RWPE2 (cell line): ENCODE results near the gene TP53I3.

Experiments
- ATAC-seq: fragments of 200-7000 bp; cut with Tn5 transposase; 3 replicates; pipeline ENCODE4 v1.9.1; 2021; ENCODE audit warnings: low read depth
- DNase-seq: peaks from one replicate; pipeline ENCODE4 v3.0.0-alpha.2; 2020; ENCODE audit warnings: low spot score
- H3K27ac ChIP-seq: fragments of 450-650 bp; 2 replicates; pipeline ENCODE4 v1.5.1; 2017; ENCODE audit warnings: mild to moderate bottlenecking; ENCODE audit not compliant: poor library complexity, severe bottlenecking
- H3K27me3 ChIP-seq: fragments of 250-450 bp; sonication (Bioruptor Pico); 2 replicates; pipeline ENCODE4 v1.5.1; 2021; ENCODE audit warnings: mild to moderate bottlenecking, moderate library complexity; ENCODE audit not compliant: insufficient read depth, poor library complexity, severe bottlenecking
- H3K36me3 ChIP-seq: fragments of 250-450 bp; sonication (Bioruptor Pico); 2 replicates; pipeline ENCODE4 v1.5.1; 2020; ENCODE audit warnings: low read depth, mild to moderate bottlenecking, moderate library complexity
- H3K4me1 ChIP-seq: fragments of 250-450 bp; sonication (Bioruptor Pico); 2 replicates; pipeline ENCODE4 v1.5.1; 2021; ENCODE audit warnings: mild to moderate bottlenecking, moderate library complexity; ENCODE audit not compliant: insufficient read depth, poor library complexity, severe bottlenecking
- H3K4me3 ChIP-seq: fragments of 250-450 bp; sonication (Bioruptor Pico); 2 replicates; pipeline ENCODE4 v1.5.1; 2021; ENCODE audit warnings: mild to moderate bottlenecking, moderate library complexity; ENCODE audit not compliant: severe bottlenecking
- H3K9me3 ChIP-seq: fragments of 250-450 bp; sonication (Bioruptor Pico); 2 replicates; pipeline ENCODE4 v1.5.1; 2021; ENCODE audit warnings: mild to moderate bottlenecking, moderate library complexity; ENCODE audit not compliant: severe bottlenecking
- TF ChIP-seq, protein P1 (sequence below): fragments of 450-650 bp; IDR thresholded peaks from one replicate; pipeline ENCODE4 v1.5.1; 2017; ENCODE audit warnings: mild to moderate bottlenecking, moderate library complexity; ENCODE audit not compliant: poor library complexity, severe bottlenecking

The TP53I3 gene

DNA sequence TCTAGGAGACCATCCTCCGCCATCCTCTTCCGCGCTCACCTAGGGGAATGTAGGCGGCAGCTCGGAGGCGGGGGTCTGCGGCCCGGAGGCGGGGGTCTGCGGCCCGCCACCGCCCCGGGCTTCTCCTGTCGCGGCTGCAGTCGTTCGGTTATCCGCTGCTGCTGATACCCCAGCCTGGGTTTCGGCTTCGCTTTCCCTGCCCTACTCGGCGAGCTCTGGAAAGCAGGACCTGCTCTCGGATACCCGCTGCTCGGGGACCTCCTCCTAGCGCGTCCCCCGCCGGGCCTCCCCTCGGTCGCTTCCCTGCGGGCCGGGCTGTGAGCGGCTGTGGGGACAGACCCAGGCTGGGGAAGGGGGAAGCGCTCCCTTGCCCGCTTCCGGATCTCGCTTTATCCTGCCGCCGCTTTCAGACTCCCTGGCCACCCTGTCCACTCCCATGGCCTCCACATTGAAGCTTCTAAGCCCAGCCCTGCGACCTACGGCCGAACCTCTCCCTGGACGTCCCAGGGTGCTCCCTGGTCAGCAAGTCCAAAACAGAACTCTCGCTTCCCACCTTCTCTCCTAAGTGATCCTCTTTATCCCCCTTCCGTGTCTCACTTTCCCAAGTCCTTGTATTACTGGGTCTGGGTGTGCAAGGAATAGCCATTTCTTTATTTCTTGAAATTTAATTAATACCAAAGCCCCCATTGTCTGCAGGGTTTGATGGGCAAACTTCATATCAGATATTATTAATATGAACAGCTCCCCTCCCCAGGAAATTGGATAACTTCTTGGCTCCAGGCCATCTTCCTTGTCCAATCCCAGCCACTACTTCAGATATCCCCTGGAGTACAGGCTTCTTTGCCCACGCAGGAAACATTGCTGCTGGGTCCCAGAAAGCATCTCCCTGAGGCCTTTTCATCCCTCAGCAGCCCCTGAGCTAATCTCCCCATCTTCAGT, 34.3 kb downstream of the TP53I3 start:
- peaks cover 7% of the 10 kb centered on the region for H3K4me1 ChIP-seq

DNA sequence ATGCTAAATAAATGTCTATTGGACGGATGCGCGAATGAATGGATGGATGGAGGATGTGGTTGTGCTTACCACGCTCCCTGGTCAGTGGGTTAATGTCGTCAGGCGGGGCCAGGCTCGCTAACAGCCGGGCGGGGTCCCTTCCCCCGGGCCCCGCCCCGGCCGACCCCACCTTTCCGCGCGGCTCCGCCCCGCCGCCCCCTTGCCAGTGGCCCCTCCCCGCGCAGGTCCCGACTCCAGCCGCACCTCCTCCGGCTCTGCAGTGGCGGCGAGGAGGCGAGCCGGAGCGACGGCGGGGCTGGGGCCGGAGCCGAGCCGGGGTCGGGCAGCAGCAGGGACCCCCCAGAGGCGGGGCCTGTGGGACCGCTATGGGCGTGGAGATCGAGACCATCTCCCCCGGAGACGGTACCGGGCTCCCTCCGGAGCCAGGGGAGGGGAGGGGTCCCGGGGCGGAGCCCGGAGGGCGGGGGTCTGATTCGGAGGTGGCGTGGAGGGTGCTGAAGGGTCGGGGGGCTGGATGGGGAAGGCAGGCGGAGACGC, 35.1 kb downstream of the TP53I3 start, which contains the start of gene FKBP1B:
TSS of gene FKBP1B (plus strand) at position 257 of the 537 bp plus-strand sequence. CDS start at position 366, 109 bp downstream.
- ATAC-seq (peak; percentile 51), DNase-seq (peak; percentile 81)
- Histone ChIP-seq H3K27ac (peak within 1 kb of the TSS; percentile 19), H3K9me3 (no peaks in the 10 kb centered on the region), H3K4me1 (peaks cover 7% of the 10 kb centered on the region), H3K27me3 (no peaks in the 10 kb centered on the region), H3K4me3 (peak within 1 kb of the TSS; percentile 48), H3K36me3 (no peaks in the 10 kb centered on the region)
- TF ChIP-seq, protein P1, sequence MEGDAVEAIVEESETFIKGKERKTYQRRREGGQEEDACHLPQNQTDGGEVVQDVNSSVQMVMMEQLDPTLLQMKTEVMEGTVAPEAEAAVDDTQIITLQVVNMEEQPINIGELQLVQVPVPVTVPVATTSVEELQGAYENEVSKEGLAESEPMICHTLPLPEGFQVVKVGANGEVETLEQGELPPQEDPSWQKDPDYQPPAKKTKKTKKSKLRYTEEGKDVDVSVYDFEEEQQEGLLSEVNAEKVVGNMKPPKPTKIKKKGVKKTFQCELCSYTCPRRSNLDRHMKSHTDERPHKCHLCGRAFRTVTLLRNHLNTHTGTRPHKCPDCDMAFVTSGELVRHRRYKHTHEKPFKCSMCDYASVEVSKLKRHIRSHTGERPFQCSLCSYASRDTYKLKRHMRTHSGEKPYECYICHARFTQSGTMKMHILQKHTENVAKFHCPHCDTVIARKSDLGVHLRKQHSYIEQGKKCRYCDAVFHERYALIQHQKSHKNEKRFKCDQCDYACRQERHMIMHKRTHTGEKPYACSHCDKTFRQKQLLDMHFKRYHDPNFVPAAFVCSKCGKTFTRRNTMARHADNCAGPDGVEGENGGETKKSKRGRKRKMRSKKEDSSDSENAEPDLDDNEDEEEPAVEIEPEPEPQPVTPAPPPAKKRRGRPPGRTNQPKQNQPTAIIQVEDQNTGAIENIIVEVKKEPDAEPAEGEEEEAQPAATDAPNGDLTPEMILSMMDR, result no peak

More for the DNA sequence above, 34.3 kb downstream of the TP53I3 start:
- H3K27me3 ChIP-seq, result no peaks in the 10 kb centered on the region
- DNase-seq (no peak), ATAC-seq (no peak)
- TF ChIP-seq, protein P1, result no peak
- H3K9me3 ChIP-seq, result no peaks in the 10 kb centered on the region
- peak overlapping the region; percentile 19 for H3K27ac ChIP-seq
- no peaks in the 10 kb centered on the region for H3K36me3 ChIP-seq
- peak overlapping the region; percentile 48 for H3K4me3 ChIP-seq

DNA sequence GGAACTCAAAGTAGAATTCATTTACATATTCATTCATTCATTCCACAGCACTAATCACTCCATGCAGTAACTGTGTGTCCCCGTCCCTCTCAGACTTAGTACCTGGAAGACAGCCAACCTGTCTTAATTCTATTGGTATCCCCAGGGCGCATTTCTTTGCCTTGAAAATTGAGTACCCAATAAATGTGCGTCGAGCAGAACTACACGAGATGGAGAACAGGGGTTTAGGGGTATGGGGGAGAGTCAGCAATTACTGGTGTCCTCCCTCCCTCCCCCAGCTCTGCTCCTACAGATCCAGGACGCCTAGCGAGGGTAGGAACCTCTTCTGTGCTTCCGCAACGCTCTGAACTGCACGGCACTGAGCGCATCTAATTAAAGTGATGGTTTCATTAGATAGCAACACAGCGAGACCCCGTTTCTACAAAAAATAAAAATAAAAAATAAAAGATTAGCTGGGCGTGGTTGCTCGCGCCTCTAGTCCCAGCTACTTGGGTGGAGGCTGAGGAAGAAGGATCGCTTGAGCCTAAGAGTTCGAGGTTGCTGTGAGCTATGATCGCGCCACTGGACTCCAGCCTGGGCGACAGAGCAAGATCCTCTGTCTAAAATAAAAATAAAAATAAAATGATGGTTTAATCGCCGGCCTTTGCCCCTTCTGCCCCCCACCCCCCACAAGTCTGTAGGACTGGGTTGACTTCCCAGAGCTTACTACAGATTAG, 35.7 kb downstream of the TP53I3 start:
- no peak for DNase-seq
- no peaks in the 10 kb centered on the region for H3K27me3 ChIP-seq
- no peaks in the 10 kb centered on the region for H3K36me3 ChIP-seq
- peaks cover 7% of the 10 kb centered on the region for H3K4me1 ChIP-seq
- H3K27ac ChIP-seq, result no peak overlapping the region
- TF ChIP-seq, protein P1, result no peak
- no peak for ATAC-seq
- peak overlapping the region; percentile 48 for H3K4me3 ChIP-seq
- no peaks in the 10 kb centered on the region for H3K9me3 ChIP-seq

DNA sequence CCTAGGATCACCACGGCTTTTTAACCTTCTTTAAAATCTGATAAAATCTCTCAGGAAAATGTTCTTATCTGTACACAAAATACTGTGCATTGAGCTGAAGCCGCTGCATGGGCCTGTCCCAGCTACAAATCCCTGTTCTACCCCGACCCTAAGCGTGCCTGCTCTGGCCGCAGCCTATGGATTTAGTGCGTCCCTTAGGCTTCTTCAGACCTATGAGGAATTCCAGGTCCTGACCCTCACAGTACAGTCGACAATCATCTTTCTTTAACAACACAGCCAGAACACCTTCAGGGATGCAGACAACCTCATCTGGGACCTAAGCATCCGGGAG, 37.0 kb downstream of the TP53I3 start:
- DNase-seq (no peak), ATAC-seq (no peak)
- peak overlapping the region; percentile 27 for H3K27ac ChIP-seq
- no peaks in the 10 kb centered on the region for H3K9me3 ChIP-seq
- H3K36me3 ChIP-seq, result no peaks in the 10 kb centered on the region
- no peak overlapping the region for H3K4me3 ChIP-seq
- TF ChIP-seq, protein P1, result no peak
- H3K4me1 ChIP-seq, result peaks cover 7% of the 10 kb centered on the region
- no peaks in the 10 kb centered on the region for H3K27me3 ChIP-seq
